GM19328 (cell line): ENCODE results near the gene TBCA.
"Not testable (repeated sequence)": the region's sequence is repeated elsewhere in the genome, so short reads cannot be mapped to it uniquely, and the experiment has no call there.

Experiments used
- ATAC-seq: cut with Tn5 transposase; IDR thresholded peaks from one replicate; pipeline ENCODE4 v1.9.1; 2021; ENCODE audit warnings: mild to moderate bottlenecking, moderate library complexity; ENCODE audit not compliant: unreplicated experiment

Gene TBCA

GRCh38 chr5:77773734-77774280, 2.3 kb downstream of the TBCA start:
- no peak for ATAC-seq

- no peak for ATAC-seq
These were observed 3.4 kb downstream of the TBCA start for GRCh38 chr5:77772729-77773128.

GRCh38 chr5:77771452-77771851, 4.7 kb downstream of the TBCA start:
- ATAC-seq: no peak

- ATAC-seq: no peak
These were observed 5.7 kb downstream of the TBCA start for GRCh38 chr5:77770293-77771005.

GRCh38 chr5:77768978-77769377, 7.2 kb downstream of the TBCA start:
- ATAC-seq: no peak

GRCh38 chr5:77767301-77767700, 8.8 kb downstream of the TBCA start:
- no peak for ATAC-seq

- ATAC-seq: no peak
These were observed 14.5 kb downstream of the TBCA start for GRCh38 chr5:77761606-77762005.

GRCh38 chr5:77758141-77758938, 17.8 kb downstream of the TBCA start:
- no peak for ATAC-seq

- ATAC-seq: no peak
These were observed 24.7 kb downstream of the TBCA start for GRCh38 chr5:77751328-77752023.

GRCh38 chr5:77750928-77751327, 25.2 kb downstream of the TBCA start:
- ATAC-seq: not testable (repeated sequence)

- ATAC-seq: no peak
These were observed 28.0 kb downstream of the TBCA start for GRCh38 chr5:77748160-77748559.

GRCh38 chr5:77744116-77744515, 32.0 kb downstream of the TBCA start:
- ATAC-seq: no peak

GRCh38 chr5:77743181-77743580, 33.0 kb downstream of the TBCA start:
- no peak for ATAC-seq

- no peak for ATAC-seq
These were observed 34.5 kb downstream of the TBCA start for GRCh38 chr5:77741608-77742007.

GRCh38 chr5:77734885-77735284, 41.3 kb downstream of the TBCA start:
- no peak for ATAC-seq

GRCh38 chr5:77733130-77733529, 43.0 kb downstream of the TBCA start:
- ATAC-seq: no peak

- no peak for ATAC-seq
These were observed 48.9 kb downstream of the TBCA start for GRCh38 chr5:77727190-77727589.

GRCh38 chr5:77725616-77726015, 50.5 kb downstream of the TBCA start:
- no peak for ATAC-seq

- ATAC-seq: no peak
These were observed 51.2 kb downstream of the TBCA start for GRCh38 chr5:77724934-77725333.

GRCh38 chr5:77719666-77720363, 56.3 kb downstream of the TBCA start:
- ATAC-seq: no peak
